ENCODE data around the gene KIAA0586.

The KIAA0586 gene

DNA sequence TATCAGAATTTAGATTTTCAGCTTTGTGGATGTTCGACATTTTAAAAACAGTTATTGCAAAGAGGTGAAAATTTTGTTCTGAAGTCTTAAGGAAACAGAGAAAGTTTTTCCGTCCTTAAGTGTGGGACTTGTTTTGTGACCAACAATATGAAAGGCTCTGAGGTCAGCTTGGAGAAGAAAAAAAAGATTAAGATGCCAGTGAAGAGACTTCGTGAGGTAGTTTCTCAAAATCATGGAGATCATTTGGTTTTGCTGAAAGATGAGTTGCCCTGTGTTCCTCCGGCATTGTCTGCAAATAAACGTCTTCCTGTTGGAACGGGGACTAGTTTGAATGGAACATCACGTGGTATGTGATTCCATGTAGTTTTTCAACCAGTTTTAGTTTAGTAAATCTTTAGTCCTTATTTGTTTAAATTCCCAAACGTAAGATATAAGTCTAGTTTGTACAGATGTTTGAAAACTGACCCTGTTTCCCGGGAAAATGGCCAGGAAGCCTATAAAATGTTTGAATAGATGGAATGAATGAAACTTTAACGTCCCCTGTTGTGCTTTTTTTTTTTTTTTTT is 682 bp downstream of the KIAA0586 start:
- H3K4me3 ChIP-seq (ENCODE audit: control insufficient read depth, low read depth, low read length) = peak overlapping the region; percentile 80
- DNase-seq (ENCODE audit: low read depth) = peak; percentile 73
- TF ChIP-seq, protein P1, sequence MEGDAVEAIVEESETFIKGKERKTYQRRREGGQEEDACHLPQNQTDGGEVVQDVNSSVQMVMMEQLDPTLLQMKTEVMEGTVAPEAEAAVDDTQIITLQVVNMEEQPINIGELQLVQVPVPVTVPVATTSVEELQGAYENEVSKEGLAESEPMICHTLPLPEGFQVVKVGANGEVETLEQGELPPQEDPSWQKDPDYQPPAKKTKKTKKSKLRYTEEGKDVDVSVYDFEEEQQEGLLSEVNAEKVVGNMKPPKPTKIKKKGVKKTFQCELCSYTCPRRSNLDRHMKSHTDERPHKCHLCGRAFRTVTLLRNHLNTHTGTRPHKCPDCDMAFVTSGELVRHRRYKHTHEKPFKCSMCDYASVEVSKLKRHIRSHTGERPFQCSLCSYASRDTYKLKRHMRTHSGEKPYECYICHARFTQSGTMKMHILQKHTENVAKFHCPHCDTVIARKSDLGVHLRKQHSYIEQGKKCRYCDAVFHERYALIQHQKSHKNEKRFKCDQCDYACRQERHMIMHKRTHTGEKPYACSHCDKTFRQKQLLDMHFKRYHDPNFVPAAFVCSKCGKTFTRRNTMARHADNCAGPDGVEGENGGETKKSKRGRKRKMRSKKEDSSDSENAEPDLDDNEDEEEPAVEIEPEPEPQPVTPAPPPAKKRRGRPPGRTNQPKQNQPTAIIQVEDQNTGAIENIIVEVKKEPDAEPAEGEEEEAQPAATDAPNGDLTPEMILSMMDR (conservative IDR thresholded peaks at IDR 0.05; ENCODE audit: control insufficient read depth, insufficient read depth, low read depth, low read length) = no peak

DNA sequence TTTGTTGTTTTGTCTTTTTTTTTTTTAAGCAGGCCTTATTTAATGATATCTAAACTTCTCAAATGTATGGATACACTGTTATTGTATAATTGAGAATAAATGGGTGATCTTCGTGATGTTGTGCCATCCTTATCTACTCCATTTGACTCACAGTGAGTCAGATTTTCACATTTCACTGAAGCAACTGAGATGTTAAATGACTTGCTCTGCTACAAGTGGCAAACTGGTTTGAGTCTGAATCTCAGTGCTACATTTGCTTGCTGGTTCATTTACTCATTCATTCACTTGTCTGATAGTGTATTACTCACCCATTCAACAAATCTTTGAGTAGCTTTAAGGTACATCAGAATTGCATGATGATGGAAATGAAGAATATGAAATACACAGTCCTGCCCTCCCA is 2.6 kb downstream of the KIAA0586 start:
- H3K4me3 ChIP-seq (ENCODE audit: control insufficient read depth, low read depth, low read length) = no peak overlapping the region
- DNase-seq (ENCODE audit: low read depth) = peak; percentile 70
- TF ChIP-seq, protein P1 (conservative IDR thresholded peaks at IDR 0.05; ENCODE audit: control insufficient read depth, insufficient read depth, low read depth, low read length) = no peak

DNA sequence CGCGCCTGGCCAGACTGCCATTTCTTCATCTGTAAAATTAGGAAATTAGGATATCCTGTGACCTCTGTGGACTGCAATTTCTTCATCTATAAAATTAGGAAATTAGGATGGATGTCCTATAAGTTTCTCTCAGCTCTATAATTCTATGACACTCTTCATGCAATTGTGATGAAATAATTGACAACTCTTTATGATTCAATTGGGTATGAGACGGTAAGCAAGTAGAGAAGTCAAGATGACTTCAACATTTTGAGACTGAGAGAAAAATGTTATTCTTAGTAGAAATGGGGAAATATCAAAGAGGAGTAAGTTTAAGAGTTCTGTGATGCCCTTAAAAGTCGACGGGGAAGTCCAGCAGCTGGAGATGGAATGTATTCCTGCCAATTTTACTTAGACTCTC is 12.0 kb downstream of the KIAA0586 start:
- TF ChIP-seq, protein P1 (conservative IDR thresholded peaks at IDR 0.05; ENCODE audit: control insufficient read depth, insufficient read depth, low read depth, low read length) = no peak
- no peak for DNase-seq (ENCODE audit: low read depth)
- no peak overlapping the region for H3K4me3 ChIP-seq (ENCODE audit: control insufficient read depth, low read depth, low read length)

DNA sequence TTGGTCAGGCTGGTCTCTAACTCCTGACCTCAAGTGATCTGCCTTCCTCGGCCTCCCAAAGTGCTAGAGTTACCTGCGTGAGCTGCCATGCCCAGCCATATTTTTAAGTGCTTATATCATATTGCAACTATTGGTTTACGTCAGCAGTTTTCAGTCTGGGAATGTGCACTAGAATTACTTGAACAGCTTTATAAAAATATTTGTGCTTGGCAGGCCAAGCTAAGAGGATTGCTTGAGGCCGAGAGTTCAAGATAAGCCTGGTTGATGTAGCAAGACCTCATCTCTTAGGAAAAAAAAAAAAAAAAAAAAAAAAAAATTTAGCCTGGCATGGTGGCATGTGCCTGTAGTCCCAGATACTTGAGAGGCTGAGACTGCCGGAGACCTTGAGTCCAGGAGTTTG is 17.1 kb downstream of the KIAA0586 start:
- DNase-seq (ENCODE audit: low read depth) = no peak
- TF ChIP-seq, protein P1 (conservative IDR thresholded peaks at IDR 0.05; ENCODE audit: control insufficient read depth, insufficient read depth, low read depth, low read length) = no peak
- no peak overlapping the region for H3K4me3 ChIP-seq (ENCODE audit: control insufficient read depth, low read depth, low read length)

DNA sequence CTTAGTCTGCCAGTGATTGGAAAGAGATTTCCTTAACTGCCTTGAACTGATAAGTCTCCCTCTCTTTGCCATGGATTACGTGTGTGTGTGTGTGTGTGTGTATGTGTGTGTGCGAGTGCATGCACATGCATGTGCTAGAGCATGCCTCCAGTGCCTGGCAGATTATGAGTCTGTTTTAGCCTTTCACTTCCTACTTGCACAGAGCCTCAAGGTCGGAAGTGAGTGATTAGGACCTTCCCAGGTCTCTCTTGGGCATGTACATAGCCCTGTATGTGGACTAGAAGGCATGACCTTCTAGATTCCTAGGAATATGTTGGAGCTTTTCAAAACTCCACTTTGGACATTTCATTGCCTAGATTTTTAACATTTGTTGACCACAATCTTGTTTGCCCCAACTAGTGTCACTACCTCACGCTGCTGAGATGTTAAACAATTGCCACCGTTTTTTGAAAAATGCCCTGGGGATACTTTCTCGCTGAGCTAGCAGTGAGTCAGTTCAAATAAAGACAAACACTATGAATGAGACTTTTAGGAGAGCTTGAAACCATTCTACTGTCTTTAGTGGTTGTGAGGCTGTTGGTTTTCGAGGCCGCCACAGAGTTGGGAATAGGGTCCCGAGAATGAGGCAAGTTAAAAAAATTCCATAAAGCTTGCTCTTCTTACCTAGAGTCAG is 28.2 kb downstream of the KIAA0586 start:
- DNase-seq (ENCODE audit: low read depth) = no peak
- TF ChIP-seq, protein P1 (conservative IDR thresholded peaks at IDR 0.05; ENCODE audit: control insufficient read depth, insufficient read depth, low read depth, low read length) = no peak
- no peak overlapping the region for H3K4me3 ChIP-seq (ENCODE audit: control insufficient read depth, low read depth, low read length)

DNA sequence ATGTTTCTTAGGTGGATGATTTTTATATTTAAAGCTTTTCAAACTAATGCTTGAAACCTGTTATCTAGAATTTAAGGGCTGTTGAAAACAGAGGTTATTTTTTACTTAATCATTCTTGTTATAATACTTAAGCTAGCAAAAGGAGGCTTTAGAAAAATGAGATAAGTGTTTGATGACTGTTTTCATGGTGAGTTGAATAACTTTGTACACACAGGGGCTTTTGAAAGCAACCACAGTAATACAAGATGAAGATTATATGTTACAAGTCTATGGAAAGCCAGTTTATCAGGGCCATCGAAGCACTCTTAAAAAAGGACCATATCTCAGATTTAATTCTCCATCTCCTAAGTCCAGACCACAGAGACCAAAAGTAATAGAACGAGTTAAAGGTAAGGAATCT is 33.3 kb downstream of the KIAA0586 start:
- TF ChIP-seq, protein P1 (conservative IDR thresholded peaks at IDR 0.05; ENCODE audit: control insufficient read depth, insufficient read depth, low read depth, low read length) = no peak
- DNase-seq (ENCODE audit: low read depth) = no peak
- no peak overlapping the region for H3K4me3 ChIP-seq (ENCODE audit: control insufficient read depth, low read depth, low read length)
